ENCODE measurements around the gene OR6F1.
"Not testable (repeated sequence)": the region's sequence is repeated elsewhere in the genome, so short reads cannot be mapped to it uniquely, and the experiment has no call there.

The OR6F1 gene

GRCh38 chr1:247716546-247716945 is at the start of gene OR6F1:
Gene OR6F1, minus strand, starts transcription at chr1:247716646. Its CDS starts 3,891 bp downstream, at chr1:247712755.
- no peak for DNase-seq

- DNase-seq, result no peak
Measured at GRCh38 chr1:247760456-247760855, 44.0 kb upstream of the OR6F1 start, which contains the start of gene OR1C1. Gene OR1C1, minus strand, starts transcription at chr1:247760556. Its CDS starts 2,150 bp downstream, at chr1:247758406.

GRCh38 chr1:247754311-247754710 is 37.9 kb upstream of the OR6F1 start:
- DNase-seq, result not testable (repeated sequence)

GRCh38 chr1:247749870-247750269 is 33.4 kb upstream of the OR6F1 start:
- no peak for DNase-seq

GRCh38 chr1:247748041-247748440 is 31.6 kb upstream of the OR6F1 start, which contains the start of gene OR14A2:
Gene OR14A2, minus strand, starts transcription at chr1:247748141.
- DNase-seq, result no peak

GRCh38 chr1:247747616-247748015 is 31.2 kb upstream of the OR6F1 start:
- no peak for DNase-seq

- DNase-seq, result no peak
Measured at GRCh38 chr1:247746391-247746935, 30.0 kb upstream of the OR6F1 start.

GRCh38 chr1:247742215-247742760 is 25.8 kb upstream of the OR6F1 start:
- not testable (repeated sequence) for DNase-seq

GRCh38 chr1:247741756-247742155 is 25.3 kb upstream of the OR6F1 start:
- DNase-seq, result no peak

GRCh38 chr1:247740721-247741120 is 24.3 kb upstream of the OR6F1 start:
- no peak for DNase-seq

- no peak for DNase-seq
Measured at GRCh38 chr1:247738315-247738714, 21.9 kb upstream of the OR6F1 start, which contains the start of gene OR14K1. Gene OR14K1, plus strand, starts transcription at chr1:247738615. Its CDS starts 0 bp downstream, at chr1:247738615.

GRCh38 chr1:247721222-247721621 is 4.8 kb upstream of the OR6F1 start:
- no peak for DNase-seq

GRCh38 chr1:247713753-247714152 is 2.7 kb downstream of the OR6F1 start:
- DNase-seq, result no peak

GRCh38 chr1:247710681-247711080 is 5.8 kb downstream of the OR6F1 start:
- DNase-seq, result not testable (repeated sequence)

GRCh38 chr1:247701338-247701737 is 15.1 kb downstream of the OR6F1 start:
- DNase-seq, result no peak

GRCh38 chr1:247681288-247681897 is 35.1 kb downstream of the OR6F1 start:
- no peak for DNase-seq

GRCh38 chr1:247680171-247680570 is 36.3 kb downstream of the OR6F1 start:
- DNase-seq, result no peak

GRCh38 chr1:247679639-247680038 is 36.8 kb downstream of the OR6F1 start, which contains the start of gene OR13G1:
Gene OR13G1, minus strand, starts transcription at chr1:247679739. Its CDS starts 6,698 bp downstream, at chr1:247673041.
- no peak for DNase-seq

- DNase-seq, result no peak
Measured at GRCh38 chr1:247669225-247669624, 47.2 kb downstream of the OR6F1 start.

Measured in 8988T (cell line).